ENCODE results near the gene NTN4. TPM values are rescaled to one million over a fixed set of nuclear protein-coding genes. Genes with fewer than 3 reads are reported as not detected.

NTN4 gene
- total RNA-seq, 1 experiment from 2014 or later = 0.17 TPM

- Histone ChIP-seq H2AK5ac (ENCODE audit: insufficient read length, low read length) (no peak overlapping the region), H3K9ac (ENCODE audit: extremely low read depth, insufficient read length, low read length) (no peak overlapping the region), H3K56ac (ENCODE audit: insufficient read length, low read depth, low read length) (no peak overlapping the region), H3K79me2 (ENCODE audit: insufficient read depth, low read length) (no peaks in the 10 kb centered on the region), H3K27me3 (ENCODE audit: insufficient read depth, low read length) (no peaks in the 10 kb centered on the region), H4K91ac (ENCODE audit: insufficient read length, low read depth, low read length) (no peak overlapping the region), H2BK15ac (ENCODE audit: low read depth, low read length) (no peak overlapping the region), H3K27ac (ENCODE audit: insufficient read length, low read depth, low read length) (no peak overlapping the region), H4K20me1 (ENCODE audit: control insufficient read depth, insufficient read depth, insufficient read length) (no peaks in the 10 kb centered on the region), H2BK12ac (ENCODE audit: insufficient read length, low read depth, low read length) (no peak overlapping the region), H4K8ac (replicated peaks; ENCODE audit: insufficient read length, low read depth, low read length) (no peak overlapping the region), H3K14ac (ENCODE audit: insufficient read depth, low read length) (no peak overlapping the region), H2BK5ac (ENCODE audit: insufficient read length, low read length) (no peak overlapping the region), H3K9me3 (ENCODE audit: control insufficient read depth, low read depth, low read length) (no peaks in the 10 kb centered on the region), H2AFZ (ENCODE audit: low read length) (no peak overlapping the region), H2BK120ac (ENCODE audit: low read depth, low read length, poor library complexity, severe bottlenecking) (no peak overlapping the region), H3K79me1 (ENCODE audit: insufficient read depth, low read depth, low read length, poor library complexity, severe bottlenecking) (no peaks in the 10 kb centered on the region), H3K4me1 (ENCODE audit: insufficient read depth, low read length) (no peaks in the 10 kb centered on the region; the same call in 1 of the 2 replicates), H3T11ph (ENCODE audit: low read length) (no peak overlapping the region), H3K23ac (ENCODE audit: insufficient read length, low read depth, low read length) (no peak overlapping the region), H3K23me2 (ENCODE audit: insufficient read length, low read depth, low read length, poor library complexity, severe bottlenecking) (no peaks in the 10 kb centered on the region), H4K5ac (ENCODE audit: insufficient read length, low read depth, low read length) (no peak overlapping the region), H2BK20ac (ENCODE audit: low read depth, low read length, poor library complexity, severe bottlenecking) (no peak overlapping the region), H3K18ac (ENCODE audit: insufficient read length, low read depth, low read length) (no peak overlapping the region), H3K4ac (ENCODE audit: low read depth, low read length) (no peak overlapping the region), H3K4me2 (ENCODE audit: insufficient read depth, insufficient read length, low read length) (no peak overlapping the region)
- peaks cover 7 to 11% of the 10 kb centered on the region in 2 experiments for H3K4me1 Mint-ChIP-seq
- no CpG with 5 or more reads among the region's 3 CpGs for WGBS (ENCODE audit: extremely low coverage, insufficient read length, low lambda C conversion rate)
- H3K9me3 Mint-ChIP-seq = no peaks in the 10 kb centered on the region
- no peak for TF ChIP-seq CTCF (conservative IDR thresholded peaks at IDR 0.05)
- no peak overlapping the region for H3K27ac Mint-ChIP-seq
- no peak overlapping the region for H3K4me3 Mint-ChIP-seq
- H3K36me3 Mint-ChIP-seq (ENCODE audit: insufficient read depth in 1 of 3, low read depth in 3 of 3) = no peaks in the 10 kb centered on the region
- DNase-seq = no peak
- no peaks in the 10 kb centered on the region for H3K27me3 Mint-ChIP-seq (ENCODE audit: low read depth)
Measured at GRCh38 chr12:95703986-95704385, 86.6 kb downstream of the NTN4 start.
